K562 (cell line): ENCODE data around the gene NOD1. TPM values are rescaled to one million over a fixed set of nuclear protein-coding genes. Genes with fewer than 3 reads are reported as not detected.

Experiments used
- ATAC-seq: fragments of 200-7000 bp; cut with Tn5 transposase; 3 replicates; pipeline ENCODE4 v1.9.1; 2020; ENCODE audit warnings: moderate library complexity
- BruUV-seq: library from RNA; stranded (reverse); fragments of 400-500 nt; replicated peaks from 2 replicates; lab custom pipeline; 2021; lab: Mats Ljungman, UMichigan
- CTCF ChIA-PET: fragments of 300-600 bp; formaldehyde crosslinking; extraction: SDS; loops from one replicate; lab custom pipeline; 2021; ENCODE audit warnings: low intra/inter-chr PET ratio; lab: Yijun Ruan, JAX
- POLR2A ChIA-PET: fragments of 300-600, 350-650 bp; sonication (Branson Sonifier 250); formaldehyde crosslinking; extraction: SDS; loops from one replicate; lab custom pipeline; 2021; ENCODE audit warnings: antibody characterized with exemption, inconsistent platforms; lab: Yijun Ruan, JAX
- DNase-seq, 4 experiments: peaks; one replicate each; pipeline versions ENCODE4 v3.0.0 to v3.0.0-alpha.2; 2011 to 2018; ENCODE audit warnings: low spot score in 3 of 4, mixed read lengths in 3 of 4; ENCODE audit errors: extremely low read depth in 1 of 4
- FAIRE-seq: peaks from 2 replicates; lab custom pipeline; 2011; peaks lifted over from hg19 to GRCh38; lab: Jason Lieb, UNC
- H2AFZ ChIP-seq: 2 replicates; pipeline ENCODE4 v1.6.0; 2011; ENCODE audit warnings: low read depth, low read length, control low read depth, inconsistent platforms
- H3K27ac ChIP-seq: fragments of 200-600 bp; 3 replicates; pipeline ENCODE4 v1.8.0; 2011; ENCODE audit warnings: low read depth, mild to moderate bottlenecking, control low read depth, inconsistent platforms, low read length, moderate library complexity, mixed read lengths; ENCODE audit errors: extremely low read depth
- H3K27me3 ChIP-seq, 2 experiments: fragments of 300-600 bp in 1 of 2; 2 replicates in 1 of 2; 3 replicates in 1 of 2; pipeline versions ENCODE4 v1.6.0 to v1.8.0; 2011; ENCODE audit warnings: inconsistent platforms in 2 of 2, low read length in 2 of 2, mild to moderate bottlenecking in 1 of 2, mixed read lengths in 1 of 2, moderate library complexity in 1 of 2; ENCODE audit not compliant: control insufficient read depth in 2 of 2, insufficient read depth in 2 of 2
- H3K36me3 ChIP-seq: fragments of 300-600 bp; 3 replicates; pipeline ENCODE4 v1.8.0; 2011; ENCODE audit warnings: mild to moderate bottlenecking, low read length, inconsistent platforms; ENCODE audit not compliant: control insufficient read depth, insufficient read depth
- H3K4me1 ChIP-seq, 2 experiments: fragments of 200-600 bp in 1 of 2; replicated peaks in 1 of 2; 2 replicates in 1 of 2; 3 replicates in 1 of 2; pipeline versions ENCODE4 v1.5.1 to v1.8.0; 2011; ENCODE audit warnings: inconsistent platforms in 2 of 2, low read length in 2 of 2, mild to moderate bottlenecking in 1 of 2, mixed read lengths in 1 of 2, moderate library complexity in 1 of 2; ENCODE audit not compliant: control insufficient read depth in 2 of 2, insufficient read depth in 2 of 2
- H3K4me2 ChIP-seq: 2 replicates; pipeline ENCODE4 v1.6.1; 2011; ENCODE audit warnings: low read length, control low read depth, inconsistent platforms, mixed read lengths; ENCODE audit not compliant: insufficient read depth
- H3K4me3 ChIP-seq: fragments of 200-600 bp; sonication (generic), shearing (Covaris generic); 2 replicates; pipeline ENCODE4 v1.5.1; 2016; ENCODE audit warnings: control low read depth, inconsistent platforms
- H3K79me2 ChIP-seq: fragments of 200-600 bp; 3 replicates; pipeline ENCODE4 v1.8.0; 2011; ENCODE audit warnings: low read length, inconsistent platforms; ENCODE audit not compliant: control insufficient read depth, insufficient read depth
- H3K9ac ChIP-seq, 2 experiments: 2 replicates each; pipeline versions ENCODE4 v1.6.0 to v1.6.1; 2011; ENCODE audit warnings: low read depth in 2 of 2, low read length in 2 of 2, control low read depth in 1 of 2, inconsistent platforms in 1 of 2, mild to moderate bottlenecking in 1 of 2, mixed read lengths in 1 of 2; ENCODE audit not compliant: insufficient read depth in 1 of 2
- H3K9me1 ChIP-seq: one replicate; pipeline ENCODE4 v1.6.0; 2011; ENCODE audit warnings: inconsistent platforms, mild to moderate bottlenecking, low read length, moderate library complexity; ENCODE audit not compliant: control insufficient read depth, insufficient read depth
- H3K9me3 ChIP-seq: replicated peaks from 2 replicates; pipeline ENCODE4 v1.5.1; 2011; ENCODE audit warnings: low read depth, low read length, inconsistent platforms; ENCODE audit not compliant: control insufficient read depth, insufficient read depth
- H4K20me1 ChIP-seq: replicated peaks from 2 replicates; pipeline ENCODE4 v1.6.1; 2011; ENCODE audit warnings: low read length, inconsistent platforms, mixed read lengths; ENCODE audit not compliant: control insufficient read depth, insufficient read depth
- ATF3 ChIP-seq, 2 experiments: fragments of 450-650 bp in 1 of 2; sonication (generic) in 1 of 2; formaldehyde crosslinking in 1 of 2; IDR thresholded peaks in 1 of 2; conservative IDR thresholded peaks in 1 of 2; 2 replicates each; pipeline versions ENCODE4 v1.6.1 to v1.8.1; 2016 to 2023; ENCODE audit warnings: mild to moderate bottlenecking in 2 of 2, moderate library complexity in 2 of 2, inconsistent platforms in 1 of 2, missing genetic modification reagents in 1 of 2
- BACH1 ChIP-seq: fragments of 200-800 bp; sonication (Bioruptor generic); IDR thresholded peaks from 2 replicates; pipeline ENCODE4 v1.6.1; 2016; ENCODE audit warnings: missing genetic modification characterization, missing compliant biosample characterization
- CTCF ChIP-seq, 3 experiments: IDR thresholded peaks in 2 of 3; conservative IDR thresholded peaks in 1 of 3; 2 replicates each; pipeline ENCODE4 v1.5.1; 2011 to 2012; ENCODE audit warnings: low read length in 3 of 3, mild to moderate bottlenecking in 3 of 3, control low read depth in 2 of 3, improper control_type of control experiment in 1 of 3, inconsistent platforms in 1 of 3, low read depth in 1 of 3, mixed read lengths in 1 of 3, moderate library complexity in 1 of 3; ENCODE audit not compliant: insufficient read depth in 2 of 3
- KLF10 ChIP-seq: fragments of 250-450 bp; sonication (Bioruptor Pico); IDR thresholded peaks from 2 replicates; pipeline ENCODE4 v1.6.1; 2021; ENCODE audit warnings: matching md5 sums
- MAFG ChIP-seq: fragments of 450-650 bp; conservative IDR thresholded peaks from 2 replicates; pipeline ENCODE4 v1.6.1; 2016; ENCODE audit warnings: missing genetic modification characterization, missing compliant biosample characterization
- NFIC ChIP-seq: fragments of 450-650 bp; IDR thresholded peaks from 2 replicates; pipeline ENCODE4 v1.6.1; 2017; ENCODE audit warnings: mild to moderate bottlenecking, inconsistent platforms
- RAD21 ChIP-seq, 2 experiments: fragments of 250-450 bp in 1 of 2; fragments of 450-650 bp in 1 of 2; sonication (Bioruptor Pico) in 1 of 2; formaldehyde crosslinking in 1 of 2; IDR thresholded peaks in 1 of 2; conservative IDR thresholded peaks in 1 of 2; 2 replicates each; pipeline versions ENCODE4 v1.4.0 to v1.8.0; 2020 to 2022; ENCODE audit warnings: mild to moderate bottlenecking in 2 of 2, moderate library complexity in 1 of 2
- ZNF408 ChIP-seq: fragments of 250-450 bp; sonication (Bioruptor Pico); IDR thresholded peaks from 2 replicates; pipeline ENCODE4 v1.4.0; 2020; ENCODE audit warnings: low read depth, mild to moderate bottlenecking, moderate library complexity
- WGBS: fragments of 100-300 bp; shearing (Covaris generic); methylation state at CpG from one replicate; pipeline ENCODE4 v1.1.6; 2016; ENCODE audit warnings: low coverage, mixed read lengths; ENCODE audit not compliant: insufficient coverage; ENCODE audit errors: missing lambda C conversion rate; 5-methylcytosine and 5-hydroxymethylcytosine counted together
- in situ Hi-C: fragments of 300-500 bp; cut with MboI; formaldehyde crosslinking; loops from 4 replicates; pipeline ENCODE4 v1.15.0; 2018; ENCODE audit warnings: inconsistent platforms, mixed read lengths
- intact Hi-C: fragments of 100-400 bp; cut with micrococcal nuclease; formaldehyde crosslinking; loops from 2 replicates; pipeline ENCODE4 v1.14.2; 2022
- polyA plus RNA-seq, 8 experiments: library from polyadenylated mRNA; depleted of rRNA in 4 of 8; stranded (reverse) in 5 of 8; unstranded in 3 of 8; fragments of >200 nt; fragmentation: Nextera tagmentation in 2 of 8; fragmentation: Illumina TruSeq in 1 of 8; extraction: Ambion mirVana in 2 of 8; extraction: Trizol in 1 of 8; gene quantifications; 2 replicates each; pipeline versions ENCODE4 v1.2.1 to v1.2.3, GENCODE V29; 2011 to 2014; ENCODE audit warnings: inconsistent platforms in 1 of 8, missing spikeins in 1 of 8
- total RNA-seq, 7 experiments: library from RNA; depleted of rRNA in 6 of 7; stranded (reverse); fragments of >200 nt in 6 of 7; fragmentation: Illumina TruSeq in 2 of 7; extraction: Trizol in 2 of 7; gene quantifications; 2 replicates each; pipeline versions ENCODE4 v1.2.1 to v1.2.3, GENCODE V29; 2011 to 2021; ENCODE audit warnings: low replicate concordance in 1 of 7

NOD1 gene
- total and polyA plus RNA-seq, 9 of the 15 experiments (the other 6 are each of a cell fraction or from before 2014, with no cell fraction given) = 0.34 to 7.1 (median 4.7) TPM

DNA sequence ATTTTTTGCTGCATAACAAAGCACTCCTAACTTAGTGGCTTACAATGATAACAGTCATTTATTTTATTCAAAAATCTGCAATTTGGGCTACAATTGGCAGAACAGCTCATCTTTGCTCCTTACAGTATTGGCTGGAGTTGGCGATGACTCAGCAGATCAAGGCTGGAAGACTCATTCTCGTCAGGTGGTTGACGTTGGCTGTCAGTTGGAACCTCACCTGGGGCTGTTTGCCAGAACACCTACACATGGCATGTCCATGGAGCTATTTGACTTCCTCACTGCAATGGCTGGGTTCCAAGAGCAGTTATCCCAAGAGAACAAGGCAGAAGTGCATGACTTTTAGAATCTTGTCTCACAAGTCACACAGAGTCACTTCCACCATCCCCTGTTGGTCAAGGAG lies 75.1 kb downstream of the NOD1 start (continued):
- TF ChIP-seq ATF3 (IDR thresholded peaks at IDR 0.05) (peak; percentile 27; the same call in 1 of the 2 replicates), ATF3 (CRISPR knock-in tag; conservative IDR thresholded peaks at IDR 0.05) (no peak), ZNF408 (CRISPR knock-in tag) (no peak), MAFG (tag) (peak; percentile 97), BACH1 (tag) (0 out of 2 replicates have a peak, but pooled peaks have one; percentile 46)

GRCh38 chr7:30396389-30396788 lies 82.2 kb downstream of the NOD1 start:
- intact Hi-C loops (no loop called here), in situ Hi-C loops (no loop called here)
- no peaks in the 10 kb centered on the region for H3K9me3 ChIP-seq
- H3K79me2 ChIP-seq = no peaks in the 10 kb centered on the region
- no peaks in the 10 kb centered on the region for H3K9me1 ChIP-seq
- no TSS peak for BruUV-seq
- 40% methylated on average over 7 of the region's 7 CpGs for WGBS
- no peak overlapping the region for H3K9ac ChIP-seq
- TF ChIP-seq RAD21 (CRISPR knock-in tag; conservative IDR thresholded peaks at IDR 0.05 in 1 of 2, IDR thresholded peaks at IDR 0.05 in 1 of 2) = peak in 1 of 2 experiments; percentile 25; a peak in 1 of 4 replicates
- TF ChIP-seq CTCF (IDR thresholded peaks at IDR 0.05 in 2 of 3, conservative IDR thresholded peaks at IDR 0.05 in 1 of 3; ENCODE audit: insufficient read depth in 2 of 3, low read depth in 1 of 3, low read length in 3 of 3) = peak in 2 of 3 experiments; percentile 35; a peak in 3 of 6 replicates
- peak; percentile 20; the same call in 1 of the 2 replicates for TF ChIP-seq NFIC
- no peak for TF ChIP-seq KLF10 (CRISPR knock-in tag)
- peak; percentile 69 for FAIRE-seq
- no peak overlapping the region for H2AFZ ChIP-seq
- DNase-seq = peak in 1 of 4 experiments; percentile 25
- H3K4me3 ChIP-seq = no peak overlapping the region
- H3K27me3 ChIP-seq = no peaks in the 10 kb centered on the region
- H3K36me3 ChIP-seq = no peaks in the 10 kb centered on the region
- no peak overlapping the region for H3K27ac ChIP-seq
- POLR2A ChIA-PET = no interaction called here
- H3K4me1 ChIP-seq = no peaks in the 10 kb centered on the region
- no peaks in the 10 kb centered on the region for H4K20me1 ChIP-seq
- ATAC-seq = peak; percentile 71
- H3K4me2 ChIP-seq = no peak overlapping the region
- CTCF ChIA-PET = no interaction called here
